Nephron (organoid): ENCODE results near the gene AGR2.
A peak's percentile ranks its signal among the peaks of the same experiment; 100 is the strongest.

Source experiments
- H3K27ac Mint-ChIP-seq, 3 experiments: 2 replicates each; pipeline ENCODE4 v1.8.0; 2020; ENCODE audit warnings: mixed read lengths in 3 of 3, mild to moderate bottlenecking in 2 of 3, moderate library complexity in 1 of 3
- H3K27me3 Mint-ChIP-seq: 2 replicates; pipeline ENCODE4 v1.8.0; 2021; ENCODE audit warnings: low read depth, mild to moderate bottlenecking, moderate library complexity, mixed read lengths
- H3K36me3 Mint-ChIP-seq: 2 replicates; pipeline ENCODE4 v1.8.0; 2020; ENCODE audit warnings: low read depth, mixed read lengths
- H3K4me1 Mint-ChIP-seq: 2 replicates; pipeline ENCODE4 v1.8.0; 2020; ENCODE audit warnings: mixed read lengths
- H3K4me3 Mint-ChIP-seq, 3 experiments: 2 replicates each; pipeline ENCODE4 v1.8.0; 2020; ENCODE audit warnings: mild to moderate bottlenecking in 3 of 3, mixed read lengths in 3 of 3, moderate library complexity in 2 of 3
- H3K9me3 Mint-ChIP-seq: 2 replicates; pipeline ENCODE4 v1.8.0; 2020; ENCODE audit warnings: mixed read lengths
- CTCF ChIP-seq, 3 experiments: fragments of 200-600 bp; sonication (generic); IDR thresholded peaks; one replicate each; pipeline ENCODE4 v1.5.0; 2021; ENCODE audit warnings: antibody characterized with exemption in 3 of 3; ENCODE audit not compliant: unreplicated experiment in 3 of 3

AGR2 gene

GRCh38 chr7:16801111-16801542 is 3.7 kb downstream of the AGR2 start:
- Mint-ChIP-seq H3K36me3 (no peaks in the 10 kb centered on the region), H3K9me3 (no peaks in the 10 kb centered on the region), H3K27ac (no peak overlapping the region)

GRCh38 chr7:16795624-16796023 is 9.2 kb downstream of the AGR2 start:
- Mint-ChIP-seq H3K4me1 (peaks cover 19% of the 10 kb centered on the region), H3K9me3 (no peaks in the 10 kb centered on the region)

More at GRCh38 chr7:16801111-16801542, 3.7 kb downstream of the AGR2 start:
- peaks cover 3% of the 10 kb centered on the region for H3K4me1 Mint-ChIP-seq
- peak; percentile 46 to 50 (median 46) for TF ChIP-seq CTCF (IDR thresholded peaks at IDR 0.05; ENCODE audit: unreplicated experiment in 3 of 3)
- H3K4me3 Mint-ChIP-seq: no peak overlapping the region
- H3K27me3 Mint-ChIP-seq: peaks cover 3% of the 10 kb centered on the region

GRCh38 chr7:16794986-16795385 is 9.8 kb downstream of the AGR2 start:
- H3K27me3 Mint-ChIP-seq: no peaks in the 10 kb centered on the region
- TF ChIP-seq CTCF (IDR thresholded peaks at IDR 0.05; ENCODE audit: unreplicated experiment in 3 of 3): no peak
- H3K36me3 Mint-ChIP-seq: no peaks in the 10 kb centered on the region
- H3K27ac Mint-ChIP-seq: peak overlapping the region in 1 of 3 experiments; percentile 19
- H3K4me3 Mint-ChIP-seq: peak overlapping the region in 1 of 3 experiments; percentile 26
- no peaks in the 10 kb centered on the region for H3K9me3 Mint-ChIP-seq
- H3K4me1 Mint-ChIP-seq: peaks cover 19% of the 10 kb centered on the region

More at GRCh38 chr7:16795624-16796023, 9.2 kb downstream of the AGR2 start:
- no peak for TF ChIP-seq CTCF (IDR thresholded peaks at IDR 0.05; ENCODE audit: unreplicated experiment in 3 of 3)
- peak overlapping the region in 1 of 3 experiments; percentile 3 for H3K27ac Mint-ChIP-seq
- no peaks in the 10 kb centered on the region for H3K27me3 Mint-ChIP-seq
- H3K36me3 Mint-ChIP-seq: no peaks in the 10 kb centered on the region
- H3K4me3 Mint-ChIP-seq: peak overlapping the region in 1 of 3 experiments; percentile 51

GRCh38 chr7:16791905-16792698 is 12.7 kb downstream of the AGR2 start:
- Mint-ChIP-seq H3K9me3 (no peaks in the 10 kb centered on the region), H3K27me3 (no peaks in the 10 kb centered on the region), H3K27ac (no peak overlapping the region), H3K4me1 (peaks cover 19% of the 10 kb centered on the region), H3K4me3 (no peak overlapping the region), H3K36me3 (peaks cover 5% of the 10 kb centered on the region)
- no peak for TF ChIP-seq CTCF (IDR thresholded peaks at IDR 0.05; ENCODE audit: unreplicated experiment in 3 of 3)

- no peak overlapping the region for H3K4me3 Mint-ChIP-seq
- TF ChIP-seq CTCF (IDR thresholded peaks at IDR 0.05; ENCODE audit: unreplicated experiment in 3 of 3): no peak
- H3K27me3 Mint-ChIP-seq: no peaks in the 10 kb centered on the region
- H3K4me1 Mint-ChIP-seq: peaks cover 19% of the 10 kb centered on the region
- H3K27ac Mint-ChIP-seq: no peak overlapping the region
- no peaks in the 10 kb centered on the region for H3K9me3 Mint-ChIP-seq
- H3K36me3 Mint-ChIP-seq: peaks cover 5% of the 10 kb centered on the region
Observed at GRCh38 chr7:16791071-16791470, 13.7 kb downstream of the AGR2 start.

GRCh38 chr7:16787127-16787526 is 17.7 kb downstream of the AGR2 start:
- peaks cover 5% of the 10 kb centered on the region for H3K36me3 Mint-ChIP-seq
- H3K27me3 Mint-ChIP-seq: no peaks in the 10 kb centered on the region
- no peak for TF ChIP-seq CTCF (IDR thresholded peaks at IDR 0.05; ENCODE audit: unreplicated experiment in 3 of 3)
- H3K27ac Mint-ChIP-seq: no peak overlapping the region
- H3K9me3 Mint-ChIP-seq: no peaks in the 10 kb centered on the region
- no peak overlapping the region for H3K4me3 Mint-ChIP-seq
- peaks cover 11% of the 10 kb centered on the region for H3K4me1 Mint-ChIP-seq
